ENCODE results near the gene TEKTIP1. TPM values are rescaled to one million over a fixed set of nuclear protein-coding genes. Genes with fewer than 3 reads are reported as not detected.

The TEKTIP1 gene
- total RNA-seq (1 to 10 TPM in 2 of 10 donors, under 1 TPM in 8; 0.38 to 1.3 (median 0.79) TPM), polyA plus RNA-seq (under 1 TPM in 1 of 2 donors, not detected in 1; 0.09 TPM)
- long read RNA-seq, donor 1: 0 reads
- long read RNA-seq, donor 2: 0 reads
- long read RNA-seq, donor 3: 0 reads

DNA sequence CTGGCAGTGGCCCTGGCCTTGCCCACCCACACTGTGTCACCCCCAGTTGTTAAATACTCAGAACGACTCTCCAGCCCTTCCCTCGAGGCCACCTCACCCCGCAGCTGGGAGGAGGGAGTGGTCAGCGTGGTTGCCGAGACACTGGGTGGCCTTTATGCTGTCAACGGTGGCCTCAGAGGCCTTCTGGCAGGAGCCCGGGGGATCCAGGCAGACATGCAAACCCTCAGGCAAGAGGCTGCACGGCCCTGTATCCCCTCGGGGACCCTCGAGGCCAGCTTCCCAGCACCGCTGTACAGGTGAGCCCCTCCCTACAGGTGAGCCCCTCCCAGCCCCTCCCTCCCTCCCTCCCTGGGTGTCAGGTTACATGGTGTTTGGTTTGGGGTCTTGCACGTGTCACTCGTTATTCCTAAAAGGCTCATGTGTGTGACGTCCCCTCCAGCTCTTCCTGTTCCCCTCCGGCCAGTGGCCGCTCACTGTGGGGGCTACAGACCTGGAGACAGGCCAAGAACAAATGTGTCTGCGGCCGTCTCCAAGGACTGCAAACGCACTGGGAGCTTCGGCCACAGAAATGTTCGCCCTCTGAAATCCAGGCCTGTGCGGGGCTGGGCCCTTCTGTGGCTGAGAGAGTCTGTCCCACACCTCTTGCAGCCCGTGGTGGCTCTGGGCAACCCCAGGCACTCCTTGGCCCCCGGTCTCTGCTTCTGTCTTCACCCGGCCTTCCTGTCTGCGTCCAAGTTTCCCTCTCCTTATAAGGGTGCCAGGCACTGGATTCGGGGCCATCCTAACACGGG, at the start of gene TEKTIP1:
Gene TEKTIP1, plus strand, starts transcription at position 210 of the 791 bp plus-strand sequence. Its CDS starts 4 bp downstream, at position 214.
- Histone ChIP-seq H3K4me1 (peaks cover 0 to 22% (median 0%) of the 10 kb centered on the region in 9 donors), H3K9me3 (peaks cover 0 to 4% (median 0%) of the 10 kb centered on the region in 11 donors), H3K36me3 (peaks cover 0 to 60% (median 17%) of the 10 kb centered on the region in 9 donors), H3K27ac (no peak within 1 kb of the TSS), H3K4me3 (no peak within 1 kb of the TSS), H3K27me3 (no peaks in the 10 kb centered on the region)
- DNase-seq (no peak), ATAC-seq (no peak)
- intact Hi-C loops (cut with DNase I): no loop called here
- 63 to 65% methylated on average over 27 to 28 of the region's 28 CpGs for WGBS, 2 donors
- TF ChIP-seq CTCF (IDR thresholded peaks at IDR 0.05): no peak

GRCh38 chr19:3491396-3492119, 47.4 kb upstream of the TEKTIP1 start:
- WGBS, 2 donors: 95% methylated on average over 55 of the region's 55 CpGs
- Histone ChIP-seq H3K36me3 (peaks cover 0 to 72% (median 27%) of the 10 kb centered on the region in 9 donors), H3K27me3 (no peaks in the 10 kb centered on the region), H3K4me1 (no peaks in the 10 kb centered on the region), H3K9me3 (no peaks in the 10 kb centered on the region), H3K4me3 (no peak overlapping the region), H3K27ac (no peak overlapping the region)
- DNase-seq (no peak), ATAC-seq (peak in 2 of 8 donors; percentile 11 to 32)
- intact Hi-C loops (cut with DNase I): no loop called here
- TF ChIP-seq CTCF (IDR thresholded peaks at IDR 0.05): no peak

DNA sequence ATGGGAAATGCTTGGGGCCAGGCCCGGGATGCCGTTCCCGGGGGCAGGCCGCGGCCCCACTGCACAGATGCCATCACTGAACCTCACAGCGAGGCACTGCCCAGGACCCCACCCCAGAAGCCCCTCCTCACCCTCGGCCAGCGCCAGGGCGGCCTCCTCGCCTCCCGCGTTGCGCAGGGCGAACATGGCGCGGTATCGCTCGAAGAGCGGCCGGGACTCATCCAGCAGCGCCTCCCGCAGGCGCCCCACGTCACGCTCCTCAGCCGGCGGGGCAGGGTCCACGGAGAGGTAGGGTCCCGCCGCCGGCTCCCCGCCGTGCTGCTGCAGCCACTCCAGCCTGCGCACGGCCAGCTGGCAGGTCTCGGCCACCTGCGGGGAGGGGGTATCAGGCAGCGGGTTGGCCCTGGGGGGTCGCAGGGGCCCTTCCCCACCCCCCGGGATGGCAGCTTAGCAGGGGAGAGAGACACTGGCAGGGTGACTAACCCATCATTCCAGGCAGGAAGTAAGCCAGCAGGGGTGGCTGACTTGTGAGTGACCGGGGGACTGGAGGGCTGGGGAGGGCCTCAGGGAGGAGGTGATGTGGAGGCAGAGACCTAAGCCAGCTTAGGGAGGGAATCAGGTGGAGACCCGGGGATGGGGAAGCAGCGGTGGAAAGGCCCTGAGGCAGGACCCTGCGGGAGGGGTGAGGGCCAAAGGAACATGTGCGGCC, 46.7 kb upstream of the TEKTIP1 start:
- Histone ChIP-seq H3K9me3 (no peaks in the 10 kb centered on the region), H3K4me3 (no peak overlapping the region), H3K36me3 (peaks cover 0 to 79% (median 27%) of the 10 kb centered on the region in 9 donors), H3K27me3 (no peaks in the 10 kb centered on the region), H3K27ac (no peak overlapping the region), H3K4me1 (no peaks in the 10 kb centered on the region)
- intact Hi-C loops (cut with DNase I): no loop called here
- no peak for DNase-seq
- peak in 1 of 8 donors; percentile 19 for ATAC-seq
- no peak for TF ChIP-seq CTCF (IDR thresholded peaks at IDR 0.05)
- 95% methylated on average over 40 to 45 of the region's 45 CpGs for WGBS, 2 donors

DNA sequence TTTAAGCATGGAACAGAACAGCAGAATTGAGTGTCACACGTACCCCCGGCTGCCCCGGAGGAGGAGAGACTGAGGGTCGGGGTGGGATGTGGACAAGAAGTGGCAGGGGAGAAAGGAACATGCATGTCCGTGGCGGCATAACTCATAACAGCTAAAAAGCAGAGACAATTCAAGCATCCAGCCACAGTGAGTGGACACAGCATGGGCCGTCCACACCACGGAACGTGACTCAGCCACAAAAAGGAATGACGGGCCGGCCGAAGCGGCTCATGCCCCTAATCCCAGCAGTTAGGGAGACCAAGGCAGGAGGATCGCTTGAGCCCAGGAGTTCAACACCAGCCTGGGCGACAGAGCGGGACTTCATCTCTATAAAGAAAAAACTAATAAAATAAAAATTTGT, 46.1 kb upstream of the TEKTIP1 start:
- no peaks in the 10 kb centered on the region for H3K27me3 ChIP-seq
- H3K27ac ChIP-seq: no peak overlapping the region
- intact Hi-C loops (cut with DNase I): no loop called here
- no peak for TF ChIP-seq CTCF (IDR thresholded peaks at IDR 0.05)
- ATAC-seq (no peak), DNase-seq (no peak)
- 94% methylated on average over 16 of the region's 16 CpGs for WGBS, 2 donors
- H3K9me3 ChIP-seq: no peaks in the 10 kb centered on the region
- no peaks in the 10 kb centered on the region for H3K4me1 ChIP-seq
- peaks cover 0 to 81% (median 27%) of the 10 kb centered on the region in 9 donors for H3K36me3 ChIP-seq
- H3K4me3 ChIP-seq: no peak overlapping the region
